HG03521 (cell line): ENCODE measurements around the gene GAP43.
"Not testable (repeated sequence)": the region's sequence is repeated elsewhere in the genome, so short reads cannot be mapped to it uniquely, and the experiment has no call there.

ENCODE experiments used
- ATAC-seq: cut with Tn5 transposase; IDR thresholded peaks from one replicate; pipeline ENCODE4 v1.9.1; 2021; ENCODE audit warnings: mild to moderate bottlenecking, moderate library complexity; ENCODE audit not compliant: unreplicated experiment

The GAP43 gene

GRCh38 chr3:115692887-115693524, 69.7 kb downstream of the GAP43 start:
- ATAC-seq: peak; percentile 89

DNA sequence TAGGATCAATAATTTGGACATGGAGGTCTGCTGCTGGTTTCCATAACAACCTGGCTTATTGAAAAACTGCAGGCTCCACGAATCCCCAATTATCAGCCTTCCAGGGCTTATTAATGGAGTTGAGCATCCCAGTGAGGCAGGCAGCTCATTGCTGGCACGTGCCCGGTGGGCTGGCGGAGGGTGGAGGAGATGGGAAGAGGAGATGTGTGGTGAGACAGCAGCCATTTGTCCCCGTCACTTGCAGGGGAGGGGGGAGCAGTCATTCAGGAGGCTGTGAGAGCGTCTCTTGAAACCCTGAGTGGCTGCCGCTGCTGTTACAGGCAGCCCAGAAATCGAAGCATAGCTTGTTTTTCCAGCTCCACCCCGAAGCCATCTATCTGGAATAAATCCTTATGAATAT, 70.6 kb downstream of the GAP43 start:
- ATAC-seq: no peak

DNA sequence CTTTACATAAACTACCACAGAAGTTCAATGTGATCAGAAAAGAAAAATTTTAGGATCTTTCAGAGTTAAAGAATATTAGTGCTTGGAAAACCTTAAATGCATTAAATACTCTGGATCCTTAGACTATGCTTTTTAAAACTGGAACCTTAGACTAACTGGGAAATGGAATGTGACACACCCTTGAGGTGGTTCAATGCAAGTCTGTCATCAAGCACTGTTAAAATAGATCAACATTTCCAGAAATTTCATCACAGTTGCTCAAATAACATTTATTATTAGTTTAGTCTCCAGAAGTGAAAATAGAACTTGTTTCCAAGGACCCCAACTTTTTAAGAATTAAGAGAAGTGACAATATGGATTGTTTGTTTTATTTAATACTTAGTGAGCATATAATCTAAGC, 71.8 kb downstream of the GAP43 start:
- no peak for ATAC-seq

- no peak for ATAC-seq
Observed at GRCh38 chr3:115697263-115698053, 74.1 kb downstream of the GAP43 start.

- ATAC-seq: no peak
Observed at GRCh38 chr3:115698851-115699591, 75.7 kb downstream of the GAP43 start.

- no peak for ATAC-seq
Observed at GRCh38 chr3:115699706-115700105, 76.4 kb downstream of the GAP43 start.

DNA sequence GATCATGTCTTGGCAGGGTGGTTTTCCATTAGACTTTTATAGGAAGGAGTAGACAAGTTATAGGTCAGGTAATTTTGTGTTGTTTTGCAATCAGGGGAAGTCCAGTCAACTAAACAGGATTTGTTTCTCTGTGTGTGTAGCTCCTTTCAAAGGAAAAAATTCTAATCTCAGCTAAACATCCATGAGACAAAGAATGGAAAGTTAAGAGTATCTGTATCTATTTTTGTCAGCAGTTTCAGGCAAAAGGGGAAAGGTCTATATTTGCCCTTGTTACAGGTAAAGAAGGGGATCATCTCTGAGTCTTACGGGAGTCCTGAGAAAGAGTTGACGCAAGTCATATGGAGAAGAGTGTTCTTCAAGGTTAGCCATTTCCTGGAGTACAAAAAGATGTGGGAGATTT, 79.3 kb downstream of the GAP43 start:
- ATAC-seq: no peak

DNA sequence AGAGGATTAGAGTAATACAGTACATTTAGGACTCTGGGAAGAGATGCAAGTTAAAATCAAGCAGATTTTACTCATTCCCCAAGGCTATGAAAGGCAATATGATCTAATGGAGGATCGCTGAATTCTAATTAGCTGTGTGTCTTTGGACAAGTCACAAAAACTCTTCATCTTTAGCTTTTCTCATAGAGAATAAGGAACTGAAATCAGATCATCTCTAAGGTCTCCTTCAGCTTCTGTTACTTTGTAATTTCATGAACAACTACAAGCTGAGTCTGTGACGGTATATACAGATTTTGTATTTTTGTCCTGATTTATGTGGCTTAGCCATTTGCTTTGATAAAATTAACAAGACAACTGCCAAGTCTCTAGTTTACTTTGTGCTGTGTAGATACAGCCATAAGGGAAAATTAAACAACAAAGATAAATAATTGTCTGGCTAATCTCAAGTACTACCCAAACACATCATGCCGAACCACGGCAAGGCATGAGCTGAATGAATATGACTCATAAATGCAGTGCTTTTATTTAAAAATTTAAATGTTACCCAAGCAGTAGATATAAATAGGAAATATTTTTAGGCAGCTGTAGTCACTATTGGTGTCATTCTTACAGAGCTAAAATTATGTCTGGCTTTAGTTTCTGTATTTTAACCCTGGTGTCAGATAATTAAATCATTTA, 81.5 kb downstream of the GAP43 start:
- no peak for ATAC-seq

GRCh38 chr3:115706311-115706829, 83.1 kb downstream of the GAP43 start:
- ATAC-seq: no peak

DNA sequence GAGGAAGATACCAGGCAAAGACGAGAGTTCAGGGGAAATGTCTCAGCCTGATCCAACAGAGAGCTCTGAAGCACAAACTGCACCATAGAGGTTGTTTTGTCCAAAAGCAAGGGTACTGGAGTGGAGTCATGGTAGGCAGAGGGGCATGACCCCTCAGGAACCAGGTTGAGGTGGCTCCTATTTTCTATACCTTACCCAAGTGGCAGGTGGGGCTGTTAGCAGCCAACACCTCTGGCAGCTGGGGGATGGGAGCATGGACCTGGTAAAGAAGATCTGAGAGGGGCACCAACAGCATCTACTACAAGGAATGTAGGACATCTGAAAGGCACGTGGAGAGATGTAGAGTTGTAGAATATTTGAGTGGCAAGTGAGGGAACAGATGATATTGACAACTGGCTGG, 85.2 kb downstream of the GAP43 start:
- ATAC-seq: no peak

- no peak for ATAC-seq
Observed at GRCh38 chr3:115709093-115709492, 85.8 kb downstream of the GAP43 start.

DNA sequence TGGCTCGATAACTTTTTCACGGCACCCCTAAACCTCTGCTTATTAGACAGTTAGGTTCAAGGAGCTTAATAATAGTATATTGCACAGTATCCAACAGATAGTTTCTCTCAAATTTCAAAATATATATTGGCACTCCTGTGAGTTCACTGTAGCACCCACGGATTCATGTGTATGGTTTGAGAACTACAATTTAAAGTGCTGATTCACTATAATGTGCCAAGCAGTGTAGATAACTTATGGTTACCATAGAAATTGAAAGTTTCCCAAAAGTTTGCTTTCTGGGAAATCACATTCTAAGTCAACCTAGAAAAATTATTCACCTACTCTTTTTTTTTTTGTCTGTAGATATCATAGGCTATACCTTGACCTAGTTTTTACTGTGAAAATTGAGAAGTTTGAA, 86.6 kb downstream of the GAP43 start:
- no peak for ATAC-seq

DNA sequence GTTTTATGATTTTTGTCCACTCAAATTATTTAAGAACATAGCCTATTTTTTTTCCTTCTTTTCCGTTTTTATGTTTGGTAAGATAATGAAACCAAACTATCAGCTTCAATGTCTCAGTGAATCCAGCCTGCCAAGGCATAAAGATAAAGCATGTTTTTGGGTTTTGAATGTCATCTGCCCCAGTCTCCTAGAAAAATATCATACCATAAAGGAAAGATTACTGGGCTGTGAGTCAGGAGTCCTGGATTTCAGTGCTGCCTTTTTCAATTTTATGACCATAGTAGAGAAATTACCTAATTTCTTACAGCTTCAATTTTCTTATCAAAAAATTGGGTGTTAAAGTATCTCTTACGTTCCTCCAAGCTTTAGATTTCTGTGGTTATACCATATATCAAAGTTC, 87.5 kb downstream of the GAP43 start:
- ATAC-seq: no peak

- ATAC-seq: no peak
Observed at GRCh38 chr3:115712871-115713270, 89.6 kb downstream of the GAP43 start.

DNA sequence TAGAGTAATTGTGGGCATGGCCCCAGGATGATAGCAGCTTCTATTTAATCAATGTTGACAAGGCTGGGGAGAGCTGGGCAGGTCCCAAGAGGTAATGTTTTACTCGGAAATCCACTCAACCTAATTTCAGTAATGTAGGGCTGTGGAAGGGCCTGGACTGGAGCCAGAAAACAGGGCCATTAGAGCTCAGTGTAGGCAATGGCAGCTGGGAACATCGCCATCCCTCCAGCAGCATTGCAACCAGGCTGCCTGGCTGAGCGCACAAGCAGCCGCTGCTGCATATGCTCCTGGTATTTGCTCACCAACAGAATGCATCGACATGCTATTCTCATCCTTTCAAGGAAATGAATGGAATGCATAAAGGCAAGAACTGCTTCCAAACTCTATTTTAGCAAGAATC, 90.0 kb downstream of the GAP43 start:
- ATAC-seq: no peak

DNA sequence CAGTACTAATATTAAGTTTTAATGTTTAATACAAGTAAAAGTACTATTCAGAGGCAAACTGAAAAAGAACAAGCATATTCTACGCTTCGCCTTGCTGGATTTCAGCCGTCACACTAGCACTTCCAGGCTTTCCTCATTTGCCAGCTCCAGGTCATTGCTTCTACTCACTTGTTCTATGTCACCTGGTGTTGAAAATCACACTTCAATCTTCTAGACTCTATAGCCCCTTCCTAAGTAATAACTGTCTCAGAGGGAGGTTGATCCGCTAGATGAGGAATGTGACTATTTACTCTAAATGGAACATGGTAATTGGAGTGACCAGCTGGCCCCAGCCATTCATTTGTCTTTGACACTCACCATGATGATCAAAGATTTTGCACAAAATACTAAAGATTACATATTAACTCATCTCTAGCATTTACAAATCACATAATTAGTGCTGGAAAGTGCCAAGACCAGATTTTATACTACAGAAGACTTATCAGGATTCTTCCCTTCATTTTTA, 92.0 kb downstream of the GAP43 start:
- ATAC-seq: no peak

DNA sequence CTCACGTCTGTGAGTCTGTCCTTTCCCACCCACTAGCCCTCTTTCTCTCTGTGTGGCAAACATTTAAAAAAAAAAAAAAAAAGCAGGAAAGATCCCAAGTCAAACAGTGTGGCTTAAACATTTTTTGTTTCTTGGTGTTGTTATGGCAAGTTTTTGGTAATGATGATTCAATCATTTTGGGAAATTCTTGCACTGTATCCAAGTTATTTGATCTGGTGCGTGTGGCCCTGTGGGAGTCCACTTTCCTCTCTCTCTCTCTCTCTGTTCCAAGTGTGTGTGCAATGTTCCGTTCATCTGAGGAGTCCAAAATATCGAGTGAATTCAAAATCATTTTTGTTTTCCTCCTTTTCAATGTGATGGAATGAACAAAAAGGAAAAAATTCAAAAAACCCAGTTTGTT, 97.7 kb downstream of the GAP43 start:
- ATAC-seq: no peak

GRCh38 chr3:115725800-115726199, 102.5 kb downstream of the GAP43 start:
- no peak for ATAC-seq

DNA sequence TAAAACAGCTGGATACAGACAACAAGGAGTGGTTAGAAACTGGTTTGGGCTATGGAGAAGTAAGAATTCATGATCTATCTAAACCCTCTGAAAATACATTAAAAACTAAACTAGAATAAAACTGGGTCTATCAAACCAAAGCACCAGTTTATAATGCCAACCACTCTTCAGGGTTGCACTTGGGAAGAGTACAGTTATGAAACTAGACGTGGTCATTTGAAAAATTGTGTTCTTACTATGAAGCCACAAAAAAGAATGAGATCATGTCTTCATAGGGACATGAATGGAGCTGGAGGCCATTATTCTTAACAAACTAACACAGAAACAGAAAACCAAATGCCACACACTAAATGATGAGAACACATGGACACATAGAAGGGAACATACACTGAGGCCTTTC, 103.8 kb downstream of the GAP43 start:
- ATAC-seq: no peak

GRCh38 chr3:115728013-115728412, 104.7 kb downstream of the GAP43 start:
- no peak for ATAC-seq

DNA sequence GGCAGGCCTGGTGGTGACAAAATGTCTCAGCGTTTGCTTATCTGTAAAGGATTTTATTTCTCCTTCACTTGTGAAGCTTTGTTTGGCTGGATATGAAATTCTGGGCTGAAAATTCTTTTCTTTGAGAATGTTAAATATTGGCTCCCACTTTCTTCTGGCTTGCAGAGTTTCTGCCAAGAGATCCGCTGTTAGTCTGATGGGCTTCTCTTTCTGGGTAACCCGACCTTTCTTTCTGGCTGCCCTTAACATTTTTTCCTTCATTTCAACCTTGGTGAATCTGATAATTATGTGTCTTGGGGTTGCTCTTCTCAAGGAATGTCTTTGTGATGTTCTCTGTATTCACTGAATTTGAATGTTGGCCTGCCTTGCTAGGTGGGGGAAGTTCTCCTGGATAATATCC, 113.0 kb downstream of the GAP43 start:
- ATAC-seq: not testable (repeated sequence)
